Measurements from ENCODE around the gene PDGFB. TPM values are rescaled to one million over a fixed set of nuclear protein-coding genes. Genes with fewer than 3 reads are reported as not detected.

PDGFB gene
- total RNA-seq, 1 experiment from 2014 or later = 2.9 TPM

DNA sequence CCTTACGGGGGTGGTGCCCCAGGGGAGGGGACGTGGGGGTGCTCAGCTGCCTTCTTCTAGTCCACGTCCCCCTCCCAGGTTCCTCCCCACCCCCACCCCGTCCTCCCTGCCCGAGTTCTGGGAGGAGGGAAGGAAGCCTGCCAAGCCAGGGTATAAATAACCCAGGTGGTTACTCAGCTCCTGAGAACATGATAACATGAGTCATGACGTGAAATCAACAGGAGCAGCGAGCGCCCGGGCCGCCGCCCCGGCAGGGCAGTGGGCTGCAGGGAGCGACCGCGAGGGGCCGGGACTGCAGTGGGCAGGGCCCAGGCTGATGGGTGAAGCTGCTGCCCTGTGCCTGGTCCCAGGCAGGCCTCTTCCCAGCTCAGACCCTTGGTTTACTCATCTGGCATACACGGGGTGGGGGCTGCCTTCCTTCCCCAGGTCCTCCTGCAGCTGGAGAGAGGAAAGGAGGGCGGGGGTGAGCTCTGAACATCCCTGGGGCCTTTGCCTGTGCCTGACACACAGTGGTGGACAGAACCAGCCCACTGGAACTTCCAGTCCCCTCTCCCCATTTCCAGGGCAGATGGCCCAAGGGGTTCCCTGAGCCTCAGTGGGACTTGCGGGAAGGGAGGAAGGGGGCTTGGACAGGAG lies 8.8 kb upstream of the PDGFB start:
- Histone ChIP-seq H4K20me1 (ENCODE audit: insufficient read depth, low read depth, low read length) (no peaks in the 10 kb centered on the region), H3K27me3 (ENCODE audit: low read length) (no peaks in the 10 kb centered on the region), H3K27ac (ENCODE audit: low read length) (no peak overlapping the region), H3K4me1 (ENCODE audit: low read length) (no peaks in the 10 kb centered on the region), H3K36me3 (ENCODE audit: insufficient read depth, low read length) (no peaks in the 10 kb centered on the region), H3K9me2 (replicated peaks; ENCODE audit: insufficient read depth, low read length) (no peaks in the 10 kb centered on the region), H2AFZ (ENCODE audit: low read length) (no peak overlapping the region), H3K79me2 (ENCODE audit: low read length) (no peaks in the 10 kb centered on the region), H3K9ac (ENCODE audit: low read length) (no peak overlapping the region), H3K9me3 (ENCODE audit: low read length) (no peaks in the 10 kb centered on the region), H3K4me3 (ENCODE audit: low read length) (no peak overlapping the region), H3K4me2 (ENCODE audit: low read depth, low read length, poor library complexity, severe bottlenecking) (no peak overlapping the region)
- DNase-seq = no peak

DNA sequence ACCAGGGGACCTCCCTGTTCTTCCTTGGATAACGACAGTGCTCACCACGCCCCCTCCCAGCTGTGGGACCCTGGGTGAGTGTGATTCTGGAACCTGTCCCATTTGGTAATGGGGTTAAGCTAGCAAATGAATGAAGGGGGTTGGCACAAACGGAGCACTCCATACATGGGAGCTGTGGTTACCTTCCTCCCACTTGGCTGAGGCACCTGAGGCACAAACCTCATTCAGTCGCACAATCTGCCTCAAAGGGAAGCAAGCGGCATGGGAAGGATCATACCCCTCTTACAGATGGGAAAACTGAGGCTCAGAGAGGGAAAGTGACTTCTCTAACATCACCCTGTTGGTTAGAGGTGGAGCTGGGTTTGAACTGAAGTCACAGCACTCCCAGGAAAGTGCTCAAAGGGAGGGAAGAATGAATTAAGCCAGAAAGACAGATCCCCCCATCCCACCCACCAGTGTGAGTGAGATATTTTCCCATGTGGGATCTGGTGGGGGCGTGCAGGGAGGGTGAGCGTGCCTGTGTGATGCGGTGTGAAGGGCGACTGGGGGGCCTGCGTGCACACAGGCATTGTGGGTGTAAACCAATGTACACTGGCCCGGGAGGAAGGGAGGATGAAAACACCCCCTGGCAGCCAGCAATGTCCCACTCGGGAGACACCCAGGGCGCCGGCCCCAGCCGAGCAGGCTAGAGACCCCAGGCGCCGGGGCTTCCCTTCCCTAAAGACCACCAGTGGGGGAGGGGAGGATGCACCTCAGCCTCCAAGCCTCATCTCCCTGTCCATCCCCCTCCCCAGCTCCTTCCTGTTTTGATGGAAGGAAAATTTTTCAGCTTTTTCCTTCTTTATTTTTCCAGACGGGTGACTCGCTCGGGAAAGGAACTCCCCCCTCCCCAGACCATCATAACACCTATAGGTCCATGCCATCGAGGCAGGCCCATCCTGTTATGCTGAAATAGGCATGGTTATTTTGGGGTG lies 8.0 kb upstream of the PDGFB start:
- Histone ChIP-seq H3K4me1 (ENCODE audit: low read length) (no peaks in the 10 kb centered on the region), H2AFZ (ENCODE audit: low read length) (no peak overlapping the region), H3K9me3 (ENCODE audit: low read length) (no peaks in the 10 kb centered on the region), H3K9me2 (replicated peaks; ENCODE audit: insufficient read depth, low read length) (no peaks in the 10 kb centered on the region), H3K27ac (ENCODE audit: low read length) (no peak overlapping the region), H4K20me1 (ENCODE audit: insufficient read depth, low read depth, low read length) (no peaks in the 10 kb centered on the region), H3K4me2 (ENCODE audit: low read depth, low read length, poor library complexity, severe bottlenecking) (no peak overlapping the region), H3K4me3 (ENCODE audit: low read length) (no peak overlapping the region), H3K9ac (ENCODE audit: low read length) (no peak overlapping the region), H3K36me3 (ENCODE audit: insufficient read depth, low read length) (no peaks in the 10 kb centered on the region), H3K79me2 (ENCODE audit: low read length) (no peaks in the 10 kb centered on the region), H3K27me3 (ENCODE audit: low read length) (no peaks in the 10 kb centered on the region)
- no peak for DNase-seq

DNA sequence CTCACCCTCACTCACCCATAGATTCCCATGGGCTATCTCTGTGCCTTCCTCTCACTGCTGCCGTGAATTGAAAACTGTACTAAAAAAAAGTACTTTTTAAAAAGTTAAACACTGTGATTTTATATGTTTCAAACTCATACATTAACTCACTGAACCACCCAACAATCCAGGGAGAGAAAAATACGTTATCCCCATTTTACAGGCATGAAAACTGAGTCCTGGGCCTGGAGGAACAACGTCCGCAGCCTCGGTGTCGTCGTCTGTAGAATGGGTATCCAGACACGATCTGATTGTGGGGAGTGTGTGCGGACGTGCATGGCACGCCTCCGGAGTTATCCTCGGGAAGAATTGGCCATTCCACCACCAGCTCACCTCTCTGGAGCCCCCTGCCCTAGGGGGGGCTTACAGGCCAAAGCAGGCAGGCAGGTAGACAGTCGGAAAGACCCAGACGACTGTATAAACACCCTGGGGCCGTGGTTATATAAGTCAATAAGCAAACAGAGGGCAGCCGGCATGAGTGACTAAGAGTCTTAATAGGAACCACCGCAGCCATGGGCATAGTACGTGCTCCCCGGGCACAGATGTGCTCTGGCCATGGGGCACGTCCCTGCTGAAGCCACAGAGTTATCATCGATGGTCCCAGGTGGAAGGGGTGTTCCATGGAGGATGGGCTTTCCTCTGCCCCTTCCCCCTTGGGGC lies 7.1 kb upstream of the PDGFB start:
- Histone ChIP-seq H3K36me3 (ENCODE audit: insufficient read depth, low read length) (no peaks in the 10 kb centered on the region), H3K4me2 (ENCODE audit: low read depth, low read length, poor library complexity, severe bottlenecking) (no peak overlapping the region), H3K27me3 (ENCODE audit: low read length) (no peaks in the 10 kb centered on the region), H3K9ac (ENCODE audit: low read length) (no peak overlapping the region), H3K4me1 (ENCODE audit: low read length) (no peaks in the 10 kb centered on the region), H3K9me3 (ENCODE audit: low read length) (no peaks in the 10 kb centered on the region), H3K27ac (ENCODE audit: low read length) (no peak overlapping the region), H4K20me1 (ENCODE audit: insufficient read depth, low read depth, low read length) (no peaks in the 10 kb centered on the region), H3K9me2 (replicated peaks; ENCODE audit: insufficient read depth, low read length) (no peaks in the 10 kb centered on the region), H3K79me2 (ENCODE audit: low read length) (no peaks in the 10 kb centered on the region), H2AFZ (ENCODE audit: low read length) (no peak overlapping the region), H3K4me3 (ENCODE audit: low read length) (no peak overlapping the region)
- DNase-seq = no peak

DNA sequence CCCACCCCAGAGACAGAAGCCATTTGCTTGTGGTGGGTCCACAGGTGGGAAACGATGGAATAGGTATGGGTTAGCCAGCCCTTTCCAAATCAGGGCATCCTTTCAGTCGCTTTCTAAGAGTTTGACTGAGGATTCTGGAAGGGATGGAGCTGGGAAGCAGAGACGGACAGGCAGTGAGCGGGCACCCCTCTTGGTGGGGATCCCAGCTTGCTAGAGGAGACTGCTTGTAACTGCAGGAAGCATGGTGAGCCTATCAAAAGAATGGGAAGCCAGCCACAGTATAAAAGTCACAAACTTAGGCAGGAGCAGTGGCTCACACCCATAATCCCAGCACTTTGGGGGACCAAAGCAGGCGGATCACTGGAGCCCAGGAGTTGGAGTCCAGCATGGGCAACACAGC lies 6.1 kb upstream of the PDGFB start:
- H3K27me3 ChIP-seq (ENCODE audit: low read length) = no peaks in the 10 kb centered on the region
- H3K9ac ChIP-seq (ENCODE audit: low read length) = no peak overlapping the region
- no peak overlapping the region for H3K4me3 ChIP-seq (ENCODE audit: low read length)
- H3K79me2 ChIP-seq (ENCODE audit: low read length) = no peaks in the 10 kb centered on the region
- H3K4me1 ChIP-seq (ENCODE audit: low read length) = no peaks in the 10 kb centered on the region
- no peak for DNase-seq
- no peak overlapping the region for H3K4me2 ChIP-seq (ENCODE audit: low read depth, low read length, poor library complexity, severe bottlenecking)
- H3K36me3 ChIP-seq (ENCODE audit: insufficient read depth, low read length) = no peaks in the 10 kb centered on the region
- no peaks in the 10 kb centered on the region for H4K20me1 ChIP-seq (ENCODE audit: insufficient read depth, low read depth, low read length)
- no peak overlapping the region for H2AFZ ChIP-seq (ENCODE audit: low read length)
- no peaks in the 10 kb centered on the region for H3K9me2 ChIP-seq (replicated peaks; ENCODE audit: insufficient read depth, low read length)
- H3K9me3 ChIP-seq (ENCODE audit: low read length) = no peaks in the 10 kb centered on the region
- no peak overlapping the region for H3K27ac ChIP-seq (ENCODE audit: low read length)

DNA sequence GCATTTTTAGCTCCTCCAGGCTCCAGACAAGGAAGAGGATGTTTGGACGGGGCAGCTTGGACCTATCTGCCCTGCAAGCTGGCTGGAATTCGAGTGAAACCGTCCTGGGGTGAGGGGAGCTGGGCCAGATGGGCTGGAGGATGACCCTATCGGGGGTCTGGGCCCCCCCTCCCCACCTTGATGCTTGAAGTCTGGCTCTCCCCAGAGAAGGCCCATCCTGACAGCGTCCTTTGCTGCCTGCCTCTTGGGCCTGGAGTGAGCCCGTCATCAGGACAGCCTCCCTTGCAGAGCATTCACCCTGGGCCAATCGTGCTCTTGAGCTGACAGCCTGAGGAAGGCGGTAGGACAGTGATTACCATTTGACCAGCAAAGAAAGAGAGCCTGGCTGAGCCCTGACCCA lies 5.3 kb upstream of the PDGFB start:
- no peaks in the 10 kb centered on the region for H4K20me1 ChIP-seq (ENCODE audit: insufficient read depth, low read depth, low read length)
- no peaks in the 10 kb centered on the region for H3K27me3 ChIP-seq (ENCODE audit: low read length)

DNA sequence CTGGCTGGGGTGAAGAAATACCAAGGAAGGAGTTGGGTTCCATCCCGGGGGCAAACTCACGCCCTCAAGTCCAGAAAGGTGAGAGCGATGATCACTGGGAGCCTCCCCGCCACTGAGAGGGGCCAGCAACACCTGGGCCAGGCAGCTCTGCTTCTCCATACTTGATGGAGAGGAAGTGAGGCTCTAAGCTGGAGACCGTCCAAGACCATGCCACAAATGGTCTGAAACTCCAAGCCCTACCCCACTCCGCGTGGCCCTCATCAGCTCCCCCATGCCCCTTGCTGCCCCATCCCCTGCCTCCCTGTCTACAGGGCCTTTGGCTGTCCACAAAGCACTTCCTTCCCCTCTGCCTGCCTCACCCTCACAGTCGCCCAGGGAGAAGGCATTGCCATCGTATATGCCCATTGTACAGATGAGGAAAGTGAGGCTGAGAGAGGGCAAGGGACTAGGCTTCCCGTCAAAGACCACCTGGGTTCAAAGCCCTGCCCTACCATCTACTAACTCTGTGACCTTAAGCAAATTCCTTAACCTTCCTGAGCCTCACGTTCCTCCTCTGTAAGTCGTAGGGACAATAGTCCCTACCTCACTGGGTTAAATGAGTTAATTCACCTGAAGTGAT lies 4.4 kb upstream of the PDGFB start:
- H3K9me3 ChIP-seq (ENCODE audit: low read length) = no peaks in the 10 kb centered on the region
- no peak overlapping the region for H3K4me2 ChIP-seq (ENCODE audit: low read depth, low read length, poor library complexity, severe bottlenecking)
- H2AFZ ChIP-seq (ENCODE audit: low read length) = no peak overlapping the region
- H3K27me3 ChIP-seq (ENCODE audit: low read length) = no peaks in the 10 kb centered on the region
- no peak overlapping the region for H3K9ac ChIP-seq (ENCODE audit: low read length)
- no peaks in the 10 kb centered on the region for H3K4me1 ChIP-seq (ENCODE audit: low read length)
- no peak for DNase-seq
- no peaks in the 10 kb centered on the region for H3K36me3 ChIP-seq (ENCODE audit: insufficient read depth, low read length)
- H3K4me3 ChIP-seq (ENCODE audit: low read length) = no peak overlapping the region
- no peak overlapping the region for H3K27ac ChIP-seq (ENCODE audit: low read length)
- no peaks in the 10 kb centered on the region for H3K9me2 ChIP-seq (replicated peaks; ENCODE audit: insufficient read depth, low read length)
- H4K20me1 ChIP-seq (ENCODE audit: insufficient read depth, low read depth, low read length) = no peaks in the 10 kb centered on the region
- H3K79me2 ChIP-seq (ENCODE audit: low read length) = no peaks in the 10 kb centered on the region

More for the DNA sequence above, 5.3 kb upstream of the PDGFB start:
- no peak overlapping the region for H3K4me3 ChIP-seq (ENCODE audit: low read length)
- no peak overlapping the region for H3K4me2 ChIP-seq (ENCODE audit: low read depth, low read length, poor library complexity, severe bottlenecking)
- no peak overlapping the region for H3K27ac ChIP-seq (ENCODE audit: low read length)
- H3K9me2 ChIP-seq (replicated peaks; ENCODE audit: insufficient read depth, low read length) = no peaks in the 10 kb centered on the region
- H3K9me3 ChIP-seq (ENCODE audit: low read length) = no peaks in the 10 kb centered on the region
- DNase-seq = no peak
- no peaks in the 10 kb centered on the region for H3K4me1 ChIP-seq (ENCODE audit: low read length)
- H3K9ac ChIP-seq (ENCODE audit: low read length) = no peak overlapping the region
- no peaks in the 10 kb centered on the region for H3K79me2 ChIP-seq (ENCODE audit: low read length)
- no peak overlapping the region for H2AFZ ChIP-seq (ENCODE audit: low read length)
- no peaks in the 10 kb centered on the region for H3K36me3 ChIP-seq (ENCODE audit: insufficient read depth, low read length)

DNA sequence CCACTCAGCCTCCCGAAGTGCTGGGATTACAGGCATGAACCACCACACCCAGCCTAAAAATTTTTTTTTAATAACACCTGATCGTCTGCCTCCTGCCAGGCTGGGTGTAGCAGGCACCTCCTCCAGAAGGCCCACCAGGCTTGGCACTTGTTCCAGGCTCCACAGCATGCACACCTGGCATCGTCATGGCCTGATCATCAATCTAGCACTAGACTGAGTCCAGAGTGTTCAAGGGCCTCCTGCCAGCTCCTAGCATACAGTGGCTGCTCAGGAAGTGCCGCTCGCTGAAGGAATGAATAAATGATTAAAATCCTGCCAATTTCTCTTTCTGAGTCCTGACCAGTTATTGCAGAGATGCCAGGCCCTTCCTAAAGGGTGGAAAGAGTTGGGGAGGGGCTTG lies 3.5 kb upstream of the PDGFB start:
- Histone ChIP-seq H3K27ac (ENCODE audit: low read length) (no peak overlapping the region), H3K4me1 (ENCODE audit: low read length) (no peaks in the 10 kb centered on the region), H3K79me2 (ENCODE audit: low read length) (no peaks in the 10 kb centered on the region), H3K4me2 (ENCODE audit: low read depth, low read length, poor library complexity, severe bottlenecking) (no peak overlapping the region), H3K9me2 (replicated peaks; ENCODE audit: insufficient read depth, low read length) (no peaks in the 10 kb centered on the region), H3K36me3 (ENCODE audit: insufficient read depth, low read length) (no peaks in the 10 kb centered on the region), H3K9ac (ENCODE audit: low read length) (no peak overlapping the region), H3K4me3 (ENCODE audit: low read length) (no peak overlapping the region), H4K20me1 (ENCODE audit: insufficient read depth, low read depth, low read length) (no peaks in the 10 kb centered on the region), H2AFZ (ENCODE audit: low read length) (no peak overlapping the region), H3K27me3 (ENCODE audit: low read length) (no peaks in the 10 kb centered on the region), H3K9me3 (ENCODE audit: low read length) (no peaks in the 10 kb centered on the region)
- no peak for DNase-seq

DNA sequence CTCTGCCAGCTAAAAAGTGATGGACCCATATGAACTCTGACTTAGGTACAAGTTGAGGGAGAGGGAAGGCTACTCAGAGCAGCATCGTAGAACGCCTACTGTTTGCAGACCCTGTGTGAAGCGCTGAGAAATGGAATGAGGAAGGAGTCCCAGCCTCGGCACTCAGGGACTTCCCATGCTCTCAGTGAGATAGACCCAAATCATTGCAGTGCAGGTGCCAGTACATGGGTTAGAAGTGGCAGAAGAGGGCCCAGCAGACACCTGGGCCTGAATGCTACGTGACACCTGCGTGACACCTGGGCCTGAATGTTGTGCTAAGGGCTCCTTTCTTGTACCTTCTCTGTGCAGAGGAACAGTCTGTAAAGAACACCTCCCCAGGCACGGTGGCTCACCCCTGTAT lies 2.6 kb upstream of the PDGFB start:
- Histone ChIP-seq H3K9me2 (replicated peaks; ENCODE audit: insufficient read depth, low read length) (no peaks in the 10 kb centered on the region), H3K79me2 (ENCODE audit: low read length) (no peaks in the 10 kb centered on the region), H3K4me2 (ENCODE audit: low read depth, low read length, poor library complexity, severe bottlenecking) (no peak overlapping the region), H3K27ac (ENCODE audit: low read length) (no peak overlapping the region), H4K20me1 (ENCODE audit: insufficient read depth, low read depth, low read length) (no peaks in the 10 kb centered on the region), H3K4me1 (ENCODE audit: low read length) (no peaks in the 10 kb centered on the region), H3K9me3 (ENCODE audit: low read length) (no peaks in the 10 kb centered on the region), H3K9ac (ENCODE audit: low read length) (no peak overlapping the region), H3K4me3 (ENCODE audit: low read length) (no peak overlapping the region), H2AFZ (ENCODE audit: low read length) (no peak overlapping the region), H3K36me3 (ENCODE audit: insufficient read depth, low read length) (no peaks in the 10 kb centered on the region), H3K27me3 (ENCODE audit: low read length) (no peaks in the 10 kb centered on the region)
- DNase-seq = no peak

All from Karpas-422 (cell line).